HG03196 (cell line): Measurements from ENCODE around the gene TARP.
A peak's percentile ranks its signal among the peaks of the same experiment; 100 is the strongest.
"Not testable (repeated sequence)": the region's sequence is repeated elsewhere in the genome, so short reads cannot be mapped to it uniquely, and the experiment has no call there.

Source experiments
- ATAC-seq: cut with Tn5 transposase; IDR thresholded peaks from one replicate; pipeline ENCODE4 v1.9.1; 2021; ENCODE audit not compliant: unreplicated experiment

Gene TARP

GRCh38 chr7:38262545-38262944 is 10.9 kb downstream of the TARP start:
- no peak for ATAC-seq

DNA sequence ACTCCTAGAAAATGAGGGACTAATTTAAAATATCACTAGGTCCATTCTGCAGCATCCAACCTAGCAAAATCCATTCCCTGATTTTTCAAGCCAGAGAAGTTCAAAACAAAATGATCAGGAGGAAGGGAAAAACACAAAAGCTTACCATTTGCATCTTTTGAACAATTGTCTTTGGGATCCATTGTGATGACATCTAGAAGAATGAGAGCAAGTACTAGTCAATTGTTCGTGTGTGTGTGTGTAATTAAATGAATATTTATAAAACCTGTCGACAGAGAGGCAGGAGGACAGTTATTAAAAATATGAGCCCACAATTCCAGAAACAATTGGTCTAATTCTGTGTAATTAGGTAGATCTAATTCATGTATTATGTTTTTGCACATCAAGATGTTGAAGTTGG is 11.4 kb downstream of the TARP start:
- ATAC-seq = not testable (repeated sequence)

DNA sequence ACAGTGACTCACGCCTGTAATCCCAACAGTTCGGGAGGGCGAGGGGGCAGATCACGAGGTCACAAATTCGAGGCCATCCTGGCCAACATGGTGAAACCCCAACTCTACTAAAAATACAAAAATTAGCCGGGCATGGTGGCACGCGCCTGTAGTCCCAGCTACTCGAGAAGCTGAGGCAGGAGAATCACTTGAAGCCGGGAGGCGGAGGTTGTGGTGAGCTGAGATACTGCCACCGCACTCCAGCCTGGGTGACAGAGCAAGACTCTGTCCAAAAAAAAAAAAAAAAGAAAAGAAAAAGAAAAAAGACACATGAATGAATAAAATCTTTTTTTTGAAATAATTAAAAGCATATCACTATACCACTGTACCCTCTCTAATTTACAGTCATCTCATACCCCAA is 11.8 kb downstream of the TARP start:
- not testable (repeated sequence) for ATAC-seq

- ATAC-seq = not testable (repeated sequence)
Measured at GRCh38 chr7:38259157-38259556, 14.3 kb downstream of the TARP start.

DNA sequence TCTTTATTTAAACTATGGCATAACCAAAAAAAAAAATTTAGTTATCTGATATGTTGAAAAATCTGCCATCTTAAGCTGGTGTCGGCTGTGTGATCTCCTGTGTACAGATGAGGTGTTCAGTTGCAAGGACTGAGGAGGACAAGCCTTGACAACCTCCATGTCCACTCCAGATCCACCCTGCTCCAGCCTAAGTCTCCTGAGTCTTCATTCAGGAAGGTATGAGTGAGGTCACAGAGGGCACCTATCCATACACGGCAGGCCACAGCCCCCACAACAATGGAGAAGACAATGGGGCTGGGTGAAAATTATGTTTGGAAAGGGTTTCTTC is 16.1 kb downstream of the TARP start:
- ATAC-seq = no peak

- ATAC-seq = peak; percentile 84
Measured at GRCh38 chr7:38249849-38250248, 23.6 kb downstream of the TARP start.

- no peak for ATAC-seq
Measured at GRCh38 chr7:38248069-38248567, 25.3 kb downstream of the TARP start.

- no peak for ATAC-seq
Measured at GRCh38 chr7:38245409-38245977, 27.9 kb downstream of the TARP start.

GRCh38 chr7:38244516-38244915 is 28.9 kb downstream of the TARP start:
- ATAC-seq = no peak

DNA sequence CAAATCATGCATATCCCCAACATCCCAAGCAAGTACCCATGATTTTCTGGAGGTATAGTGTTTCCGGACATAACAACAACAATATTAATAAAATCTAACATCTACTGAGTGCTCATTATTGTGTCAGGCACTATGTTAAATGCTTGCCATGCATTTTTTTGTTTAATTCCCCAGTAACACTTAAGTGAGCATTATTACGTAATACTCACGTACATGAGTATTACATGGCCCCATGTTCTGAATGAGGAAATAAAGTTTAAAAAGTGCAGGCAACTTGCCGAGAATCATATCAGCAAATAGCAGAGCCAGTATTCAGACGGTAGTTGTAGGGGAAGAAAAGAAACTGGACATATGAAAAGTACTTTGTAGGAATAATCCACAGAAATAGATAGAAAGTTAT is 30.1 kb downstream of the TARP start:
- not testable (repeated sequence) for ATAC-seq

GRCh38 chr7:38242814-38243213 is 30.6 kb downstream of the TARP start:
- no peak for ATAC-seq

GRCh38 chr7:38241071-38241470 is 32.4 kb downstream of the TARP start:
- ATAC-seq = no peak

GRCh38 chr7:38239129-38239528 is 34.3 kb downstream of the TARP start:
- not testable (repeated sequence) for ATAC-seq

GRCh38 chr7:38235606-38236005 is 37.8 kb downstream of the TARP start:
- no peak for ATAC-seq

GRCh38 chr7:38234759-38235158 is 38.7 kb downstream of the TARP start:
- ATAC-seq = not testable (repeated sequence)

- peak; percentile 73 for ATAC-seq
Measured at GRCh38 chr7:38232502-38233366, 40.7 kb downstream of the TARP start.

DNA sequence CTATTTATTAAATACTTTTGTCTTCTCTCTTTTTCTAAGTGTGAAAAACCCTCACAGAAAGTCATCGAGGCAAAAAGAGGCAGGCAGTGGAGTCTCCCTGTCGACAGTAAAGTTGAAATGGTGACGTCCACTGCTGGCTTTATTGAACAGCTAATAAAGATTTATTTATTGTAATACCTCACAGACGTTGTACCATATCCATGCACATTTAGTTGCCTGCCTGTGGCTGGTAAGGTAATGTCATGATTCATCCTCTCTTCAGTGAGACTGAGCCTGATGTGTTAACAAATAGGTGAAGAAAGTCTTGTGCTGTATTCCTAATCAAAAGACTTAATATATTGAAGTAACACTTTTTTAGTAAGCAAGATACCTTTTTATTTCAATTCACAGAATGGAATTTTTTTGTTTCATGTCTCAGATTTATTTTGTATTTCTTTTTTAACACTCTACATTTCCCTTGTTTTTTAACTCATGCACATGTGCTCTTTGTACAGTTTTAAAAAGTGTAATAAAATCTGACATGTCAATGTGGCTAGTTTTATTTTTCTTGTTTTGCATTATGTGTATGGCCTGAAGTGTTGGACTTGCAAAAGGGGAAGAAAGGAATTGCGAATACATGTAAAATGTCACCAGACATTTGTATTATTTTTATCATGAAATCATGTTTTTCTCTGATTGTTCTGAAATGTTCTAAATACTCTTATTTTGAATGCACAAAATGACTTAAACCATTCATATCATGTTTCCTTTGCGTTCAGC is 43.4 kb downstream of the TARP start:
- ATAC-seq = no peak

DNA sequence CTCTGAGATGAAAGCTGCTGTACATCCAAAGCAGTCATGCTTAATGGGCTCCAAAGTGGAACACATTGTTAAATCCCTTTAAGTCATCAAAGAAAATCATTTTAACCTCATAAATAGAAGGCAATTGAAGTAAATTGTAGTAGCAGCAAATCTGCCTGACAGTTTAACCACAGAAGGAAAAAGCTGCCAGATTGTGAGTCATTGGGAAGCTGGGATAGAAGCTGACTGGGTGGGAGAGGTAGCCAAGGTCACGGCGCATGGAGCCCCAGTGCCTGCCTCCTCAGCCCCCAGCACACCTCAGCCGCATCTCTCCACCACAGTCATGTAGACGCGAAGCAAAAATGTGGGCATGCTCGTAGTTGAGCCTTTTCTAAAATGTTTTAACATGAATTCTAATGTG is 44.0 kb downstream of the TARP start:
- no peak for ATAC-seq

DNA sequence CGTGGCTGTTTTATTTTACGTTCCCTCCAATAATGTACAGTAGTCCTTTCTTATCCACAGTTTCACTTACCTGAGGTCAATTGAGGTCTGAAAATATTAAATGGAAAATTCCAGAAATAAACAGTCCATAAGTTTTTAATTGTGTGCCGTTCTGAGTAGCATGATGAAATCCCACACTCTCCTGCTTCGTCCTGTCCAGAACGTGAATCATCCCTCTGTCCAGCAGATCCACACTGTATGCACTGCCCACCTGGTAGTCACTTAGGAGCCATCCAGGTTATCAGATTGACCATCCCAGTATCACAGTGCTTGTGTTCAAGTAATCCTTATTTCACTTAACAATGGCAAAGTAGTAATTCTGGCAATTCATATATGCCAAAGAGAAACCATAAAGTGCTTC is 49.0 kb downstream of the TARP start:
- no peak for ATAC-seq

DNA sequence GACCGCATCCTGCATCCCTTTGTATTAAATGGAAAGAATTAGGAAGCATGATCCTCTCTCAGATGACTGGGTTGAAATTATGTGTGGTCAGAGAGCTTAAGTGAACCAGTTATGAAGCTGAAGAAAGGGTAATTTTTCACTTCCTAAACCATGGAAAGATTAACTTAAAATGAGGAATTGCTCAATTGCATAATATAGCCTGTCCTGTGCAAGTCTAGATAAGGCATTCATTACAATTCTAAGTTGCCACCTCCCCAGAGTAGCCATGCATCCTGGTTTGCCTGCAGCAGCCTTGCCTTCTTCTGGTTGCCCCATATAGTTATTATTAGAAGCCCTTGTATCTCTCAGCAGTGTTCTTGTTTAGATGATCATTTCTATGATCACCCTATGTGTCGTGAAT is 50.1 kb downstream of the TARP start:
- ATAC-seq = no peak

- no peak for ATAC-seq
Measured at GRCh38 chr7:38222481-38223096, 50.8 kb downstream of the TARP start.
